Cortex of kidney (tissue), 1 donor: ENCODE data around the gene DMKN.

Experiments used
- DNase-seq: peaks from one replicate; lab custom pipeline; 2025; lab: John Stamatoyannopoulos, UW

The DMKN gene, protein sequence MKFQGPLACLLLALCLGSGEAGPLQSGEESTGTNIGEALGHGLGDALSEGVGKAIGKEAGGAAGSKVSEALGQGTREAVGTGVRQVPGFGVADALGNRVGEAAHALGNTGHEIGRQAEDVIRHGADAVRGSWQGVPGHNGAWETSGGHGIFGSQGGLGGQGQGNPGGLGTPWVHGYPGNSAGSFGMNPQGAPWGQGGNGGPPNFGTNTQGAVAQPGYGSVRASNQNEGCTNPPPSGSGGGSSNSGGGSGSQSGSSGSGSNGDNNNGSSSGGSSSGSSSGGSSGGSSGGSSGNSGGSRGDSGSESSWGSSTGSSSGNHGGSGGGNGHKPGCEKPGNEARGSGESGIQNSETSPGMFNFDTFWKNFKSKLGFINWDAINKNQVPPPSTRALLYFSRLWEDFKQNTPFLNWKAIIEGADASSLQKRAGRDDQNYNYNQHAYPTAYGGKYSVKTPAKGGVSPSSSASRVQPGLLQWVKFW

DNA sequence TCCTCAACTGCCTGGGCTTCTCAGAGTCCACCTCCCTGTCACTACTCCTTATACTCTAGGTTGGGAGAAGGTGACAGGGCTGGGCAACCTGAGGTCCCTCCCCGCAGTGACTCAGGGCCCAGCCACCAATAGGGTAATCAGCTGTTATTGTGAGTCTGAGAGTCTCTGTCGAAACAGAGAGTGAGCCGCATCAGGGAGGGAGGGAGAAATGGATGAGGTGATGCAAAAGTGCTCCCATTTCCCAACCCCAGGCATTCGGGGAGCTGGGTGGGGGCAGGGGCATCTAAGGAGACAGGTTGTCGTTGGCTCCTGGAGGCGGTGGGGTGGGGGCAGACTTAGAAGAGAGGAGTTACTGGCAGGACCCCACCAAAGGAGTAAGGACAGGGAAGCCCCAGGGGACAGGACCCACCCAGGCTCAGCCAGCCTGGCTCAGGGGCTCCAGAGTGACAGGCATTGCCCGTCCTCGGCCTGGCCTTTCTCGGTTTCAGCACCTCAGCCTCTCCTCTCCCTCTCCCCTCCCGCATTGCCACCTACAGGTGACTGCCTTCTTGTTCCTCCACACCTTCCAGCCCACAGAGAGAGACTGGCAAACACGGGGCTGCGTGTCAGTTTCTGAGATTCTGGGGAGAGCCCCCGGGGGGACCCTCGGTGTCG, at the start of gene DMKN:
TSS of gene DMKN (minus strand) at position 22 of the 654 bp plus-strand sequence. CDS start 174 bp downstream, outside the sequence.
- DNase-seq, result no peak

DNA sequence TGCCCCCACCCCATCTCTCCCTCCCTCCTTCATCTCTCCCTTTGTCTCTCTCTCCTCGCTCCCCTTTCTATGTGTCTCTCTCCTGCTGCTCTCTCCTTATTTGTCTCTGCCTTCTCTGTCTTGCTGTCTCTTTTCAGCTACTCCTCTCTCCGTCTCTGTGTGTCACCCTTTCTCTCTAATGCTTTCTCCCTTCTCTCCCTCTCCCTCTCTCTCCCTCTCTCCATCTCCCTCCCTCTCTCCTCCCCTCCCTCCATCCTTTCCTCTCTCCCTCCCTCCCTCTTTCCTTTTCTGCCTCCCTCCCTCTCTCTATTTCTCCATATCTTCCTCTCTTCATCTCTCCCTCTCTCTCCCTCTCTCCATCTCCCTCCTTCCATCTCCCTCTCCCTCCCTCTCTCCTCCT, 49.3 kb upstream of the DMKN start:
- no peak for DNase-seq

DNA sequence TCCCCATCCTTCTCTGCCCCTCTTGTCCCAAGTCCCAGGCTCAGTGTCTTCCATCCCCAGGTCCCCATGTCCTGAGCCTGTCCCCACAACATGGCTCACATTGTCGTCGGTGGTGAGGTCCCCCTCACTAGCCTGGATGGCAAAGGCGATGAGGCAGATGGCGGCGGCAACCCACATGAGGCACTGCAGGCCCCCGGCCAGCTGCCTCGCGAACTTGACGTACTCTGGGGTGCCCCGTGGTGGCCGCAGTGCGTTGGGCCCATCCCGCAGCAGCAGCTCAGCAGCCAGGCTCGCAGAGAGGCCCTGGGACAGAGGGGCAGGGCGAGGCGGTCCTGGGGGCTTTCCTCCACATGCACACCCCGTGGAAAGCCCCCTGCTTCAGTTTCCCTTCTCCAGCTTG, 48.9 kb upstream of the DMKN start:
- no peak for DNase-seq

GRCh38 chr19:35561436-35561835, 48.0 kb upstream of the DMKN start:
- no peak for DNase-seq

GRCh38 chr19:35560677-35561076, 47.2 kb upstream of the DMKN start:
- no peak for DNase-seq

DNA sequence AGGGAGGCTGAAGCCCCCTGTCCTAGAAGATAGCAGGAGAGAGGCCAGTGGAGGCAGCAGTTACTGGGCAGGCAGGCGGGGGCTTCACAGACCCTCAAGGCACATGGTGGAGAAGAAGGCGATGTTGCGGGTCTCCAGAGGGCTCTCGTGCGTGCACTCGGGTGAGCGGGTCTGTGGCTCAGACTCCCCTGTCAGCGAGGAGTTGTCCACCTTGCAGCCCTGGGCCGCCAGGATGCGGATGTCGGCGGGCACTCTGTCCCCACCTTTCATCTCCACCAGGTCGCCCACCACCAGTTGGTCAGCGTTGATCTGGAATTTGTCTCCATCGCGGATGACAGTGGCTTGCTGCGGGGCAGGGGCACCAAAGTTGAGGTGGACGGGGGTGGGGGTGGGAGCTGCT, 46.8 kb upstream of the DMKN start:
- DNase-seq, result no peak

- DNase-seq, result no peak
Observed at GRCh38 chr19:35559781-35560180, 46.3 kb upstream of the DMKN start.

GRCh38 chr19:35559281-35559659, 45.8 kb upstream of the DMKN start:
- DNase-seq, result no peak

- DNase-seq, result no peak
Observed at GRCh38 chr19:35558400-35559280, 45.2 kb upstream of the DMKN start.

DNA sequence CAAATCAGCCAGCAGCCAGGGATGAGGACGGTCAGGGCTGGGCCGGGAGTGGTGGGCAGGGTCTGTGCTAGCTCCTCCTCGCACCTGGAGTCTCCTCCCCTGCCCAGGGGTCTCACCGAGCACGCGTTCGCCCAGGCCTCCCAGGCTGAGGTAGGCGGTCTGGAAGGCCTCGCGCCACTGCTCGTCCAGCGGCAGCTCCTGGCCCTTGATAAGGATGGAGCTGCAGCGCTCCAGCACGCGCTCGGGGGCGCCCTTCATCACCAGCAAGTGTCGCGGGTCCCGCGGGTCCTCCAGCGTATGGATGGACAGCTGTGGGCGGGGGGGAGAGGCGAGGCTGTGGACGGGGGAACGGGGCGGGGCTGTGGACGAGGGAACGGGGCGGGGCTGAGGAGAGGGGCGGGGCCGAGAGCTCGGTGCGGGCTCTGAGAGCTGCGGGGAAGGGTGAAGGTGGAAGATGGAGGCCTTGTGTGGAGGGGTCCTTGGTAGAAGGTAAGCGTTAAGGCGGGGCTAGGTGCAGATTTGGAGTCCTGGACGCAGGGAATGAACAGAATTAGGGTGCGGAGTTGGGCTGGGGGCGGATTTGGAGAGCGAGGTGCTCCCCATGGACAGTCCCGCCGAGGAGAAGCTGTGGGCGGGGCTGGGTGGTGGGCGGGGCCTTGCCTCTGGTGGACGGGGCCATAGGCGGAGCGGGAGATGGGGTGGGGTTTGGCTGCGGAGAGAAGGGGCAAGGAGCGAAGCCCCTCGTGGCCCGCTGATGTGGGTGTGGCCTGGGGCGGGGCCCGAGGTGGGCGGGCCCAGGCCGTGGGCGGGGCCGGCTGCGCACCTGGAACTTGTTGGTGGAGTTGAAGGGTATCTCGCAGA, 44.3 kb upstream of the DMKN start:
- no peak for DNase-seq

GRCh38 chr19:35556846-35557538, 43.5 kb upstream of the DMKN start:
- no peak for DNase-seq

DNA sequence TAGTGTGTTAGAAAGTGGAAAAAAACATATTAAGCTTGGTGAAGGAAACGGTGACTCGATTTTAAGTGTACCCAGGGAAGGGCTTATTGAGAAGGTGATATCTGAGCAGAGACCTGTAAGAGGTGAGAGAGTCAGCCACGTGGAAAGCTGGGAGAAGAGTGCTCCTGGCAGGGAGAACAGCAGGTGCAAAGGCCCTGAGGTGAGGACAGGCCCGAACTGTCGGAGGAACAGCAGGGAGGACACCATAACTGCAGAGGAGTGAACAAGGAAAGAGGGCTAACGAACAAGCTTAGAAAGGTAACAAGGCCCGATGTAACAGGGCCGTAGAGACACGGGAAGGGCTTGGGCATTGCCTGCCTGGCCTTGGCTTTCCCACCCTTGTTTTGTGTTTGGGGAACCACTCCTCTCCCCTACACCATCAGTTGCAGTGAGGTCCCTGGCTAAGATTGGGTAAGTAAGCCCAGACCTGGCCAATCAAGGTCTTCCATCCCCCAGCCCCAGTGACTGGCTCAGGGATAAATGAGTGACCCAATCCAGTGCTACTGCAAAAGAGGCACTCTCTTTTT, 42.7 kb upstream of the DMKN start:
- no peak for DNase-seq

DNA sequence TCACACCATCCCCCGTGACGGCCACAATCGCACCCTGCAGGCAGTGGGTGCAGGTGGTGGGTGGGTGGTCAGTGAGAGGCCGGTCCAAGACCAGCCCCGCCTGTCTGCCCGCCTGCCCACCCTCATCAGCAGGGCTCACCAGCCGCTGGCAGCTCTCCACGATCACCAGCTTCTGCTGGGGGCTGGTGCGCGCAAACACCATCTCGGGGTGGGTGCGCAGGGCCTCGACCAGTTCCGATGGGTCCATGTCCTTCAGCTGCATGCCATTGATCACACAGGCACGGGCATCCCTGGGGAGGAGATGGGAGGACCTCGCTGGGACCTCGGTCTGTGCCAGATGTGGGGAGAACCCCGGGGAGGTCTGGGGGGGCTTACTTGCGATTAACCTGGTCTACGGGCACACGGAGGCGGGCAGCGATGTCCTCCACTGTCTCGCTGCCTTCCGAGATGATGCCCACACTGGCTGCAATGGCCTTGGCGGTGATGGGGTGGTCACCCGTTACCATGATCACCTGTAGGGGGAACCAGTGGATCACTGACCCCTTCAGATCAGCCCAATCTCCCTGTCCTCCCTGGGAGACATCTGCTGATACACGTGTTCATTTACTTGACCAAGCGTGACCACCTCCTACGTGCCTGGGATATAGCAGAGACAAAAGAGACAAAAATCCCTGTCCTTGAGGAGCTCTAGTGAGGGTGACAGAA, 42.0 kb upstream of the DMKN start:
- no peak for DNase-seq

DNA sequence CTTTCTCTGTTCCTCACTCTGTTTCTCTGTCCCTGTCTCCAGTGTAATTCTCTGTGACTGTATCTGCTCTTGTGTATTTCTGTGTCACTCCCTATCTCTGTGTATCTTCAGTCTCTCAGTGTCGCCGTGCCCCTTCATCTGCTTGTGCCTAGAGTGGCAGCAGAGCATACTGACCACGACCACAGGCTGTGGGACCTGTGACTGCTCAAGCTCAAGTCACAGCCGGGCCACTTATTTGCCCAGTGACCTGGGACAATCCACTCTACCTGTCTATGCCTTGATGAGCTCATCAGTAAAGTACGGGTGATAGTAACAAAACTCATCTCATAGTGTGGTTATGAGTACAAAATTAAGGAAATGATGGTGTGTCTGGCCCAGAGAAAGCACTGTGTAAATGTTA, 40.6 kb upstream of the DMKN start:
- DNase-seq, result no peak

DNA sequence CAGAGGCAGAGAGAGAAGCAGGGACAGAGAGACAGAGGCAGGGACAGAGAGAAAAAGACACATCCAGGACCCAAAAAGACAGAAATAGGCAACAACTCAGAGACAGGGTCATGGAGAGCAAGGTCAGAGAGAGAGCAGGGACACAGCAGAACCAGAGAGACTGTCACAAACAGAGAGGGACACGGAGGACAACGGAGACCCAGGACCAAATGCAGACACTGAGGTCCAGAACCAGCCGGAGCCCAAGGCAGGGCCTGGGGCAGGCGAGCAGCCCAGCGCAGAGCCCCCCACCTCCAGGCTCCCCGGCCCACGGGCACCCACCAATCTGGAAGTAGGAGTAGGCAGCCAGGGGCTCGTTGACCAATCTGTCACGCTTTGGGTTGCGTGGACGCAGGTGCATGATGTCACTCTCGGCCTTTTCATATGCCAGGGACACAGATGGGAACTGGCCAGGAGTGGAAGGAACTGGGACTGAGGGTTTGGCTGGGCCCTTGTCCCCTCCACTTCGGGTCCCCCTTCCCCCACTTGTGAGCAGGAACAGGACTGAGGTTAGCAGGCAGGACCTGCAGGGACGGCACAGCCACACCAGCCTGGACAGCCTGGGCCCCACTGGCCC, 40.0 kb upstream of the DMKN start:
- DNase-seq, result no peak

DNA sequence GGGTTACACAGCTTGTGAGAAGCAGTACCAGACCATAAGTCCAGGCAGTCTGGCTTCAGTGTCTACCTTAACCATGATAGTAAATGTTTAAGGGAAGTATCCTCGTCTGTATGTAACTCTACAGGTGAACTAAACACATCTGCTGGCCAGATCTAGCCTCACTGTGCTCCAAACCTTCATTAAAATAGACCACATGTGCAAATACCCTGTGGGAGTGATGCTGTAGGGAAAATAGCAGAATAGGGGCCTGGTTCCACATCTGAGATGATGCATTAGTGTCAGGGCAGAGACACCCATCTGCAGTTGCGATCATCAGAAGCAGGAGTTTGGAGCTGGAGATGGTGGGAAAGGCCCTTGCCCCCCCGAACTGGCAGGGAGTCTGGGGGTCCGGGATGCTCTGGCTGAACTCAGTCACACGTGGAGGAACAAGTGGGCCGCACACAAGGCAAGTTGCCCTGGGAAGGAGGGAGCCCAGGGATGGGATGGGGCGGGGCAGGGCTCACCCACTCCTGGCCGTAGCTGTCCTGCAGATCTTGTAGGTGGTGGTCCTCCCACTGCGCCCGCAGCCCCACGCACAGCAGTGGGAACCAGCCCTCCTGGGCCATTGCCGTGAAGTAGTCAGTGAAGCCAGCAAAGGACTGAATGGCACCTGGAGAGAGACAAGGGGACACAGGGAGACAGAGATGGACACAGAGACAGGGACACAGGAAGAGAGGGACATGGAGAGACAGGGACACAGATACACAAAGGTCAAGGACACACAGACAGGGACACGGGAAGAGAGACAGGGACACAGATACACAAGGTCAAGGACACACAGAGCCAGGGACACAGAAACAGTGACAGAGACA, 39.3 kb upstream of the DMKN start:
- DNase-seq, result no peak

GRCh38 chr19:35551091-35551810, 37.8 kb upstream of the DMKN start:
- no peak for DNase-seq
